D721Med (cell line): ENCODE measurements around the gene EVA1A.

ENCODE experiments used
- DNase-seq: peaks from one replicate; pipeline ENCODE4 v3.0.0; 2011; ENCODE audit warnings: low spot score; ENCODE audit not compliant: insufficient read length
- FAIRE-seq: peaks from 2 replicates; lab custom pipeline; 2011; peaks lifted over from hg19 to GRCh38; lab: Jason Lieb, UNC
- CTCF ChIP-seq: IDR thresholded peaks from 2 replicates; pipeline ENCODE4 v1.5.1; 2012; ENCODE audit warnings: mild to moderate bottlenecking, control low read depth; ENCODE audit not compliant: insufficient read depth; ENCODE audit errors: missing control alignments

The EVA1A gene

DNA sequence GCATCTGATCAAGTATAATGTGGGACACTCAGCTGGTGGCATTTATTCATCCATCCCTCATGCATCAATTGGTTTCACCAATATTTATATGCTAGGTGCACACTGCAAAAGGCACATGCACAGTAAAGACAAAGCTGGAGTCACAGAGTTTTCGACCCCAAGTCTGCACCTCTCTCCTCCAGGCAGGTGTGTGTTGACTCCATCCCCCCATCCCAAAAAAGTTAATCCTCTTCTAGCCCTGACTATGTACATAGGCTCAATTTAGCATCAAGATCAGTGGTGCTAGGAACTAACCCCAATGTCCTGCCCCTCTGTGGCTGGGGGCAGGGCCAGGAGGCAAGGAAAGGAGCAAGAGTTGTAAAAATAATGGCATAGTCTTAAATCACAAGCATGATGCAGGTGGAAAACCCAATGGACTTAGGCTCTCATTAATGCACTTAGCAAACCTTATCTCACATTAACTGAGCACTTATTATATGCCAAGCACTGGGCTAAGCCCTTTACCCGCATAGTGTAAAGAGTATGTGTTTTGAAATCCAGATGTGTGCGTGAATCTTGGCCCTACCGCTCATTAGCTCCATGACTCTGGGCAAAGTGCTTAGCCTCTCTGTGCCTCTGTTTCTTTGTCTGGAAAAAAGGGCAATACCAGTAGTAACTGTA is 3.1 kb downstream of the EVA1A start:
- TF ChIP-seq CTCF: no peak
- FAIRE-seq (no peak), DNase-seq (no peak)

- FAIRE-seq: no peak
- no peak for TF ChIP-seq CTCF
- no peak for DNase-seq
Observed at GRCh38 chr2:75556679-75557366, 3.9 kb downstream of the EVA1A start.

DNA sequence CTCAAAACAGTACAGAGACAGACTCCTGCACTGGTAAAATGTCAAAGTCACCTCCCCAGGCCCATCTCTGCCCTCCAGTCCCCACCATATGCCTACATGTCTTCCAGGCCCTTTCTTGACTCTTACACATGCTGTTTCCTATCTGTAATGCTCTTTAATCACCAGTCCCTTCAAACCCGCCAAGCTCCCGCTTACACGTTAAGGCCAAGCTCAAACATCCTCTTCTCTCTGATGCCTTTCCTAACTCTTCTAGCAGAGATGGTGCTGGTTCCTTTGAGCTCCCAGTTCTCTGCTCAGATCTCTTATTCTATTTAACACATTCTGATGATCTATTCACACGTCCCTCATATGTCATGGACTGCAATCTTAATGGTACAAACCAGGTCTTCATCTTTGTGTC is 5.0 kb downstream of the EVA1A start:
- TF ChIP-seq CTCF: no peak
- DNase-seq: no peak
- no peak for FAIRE-seq

DNA sequence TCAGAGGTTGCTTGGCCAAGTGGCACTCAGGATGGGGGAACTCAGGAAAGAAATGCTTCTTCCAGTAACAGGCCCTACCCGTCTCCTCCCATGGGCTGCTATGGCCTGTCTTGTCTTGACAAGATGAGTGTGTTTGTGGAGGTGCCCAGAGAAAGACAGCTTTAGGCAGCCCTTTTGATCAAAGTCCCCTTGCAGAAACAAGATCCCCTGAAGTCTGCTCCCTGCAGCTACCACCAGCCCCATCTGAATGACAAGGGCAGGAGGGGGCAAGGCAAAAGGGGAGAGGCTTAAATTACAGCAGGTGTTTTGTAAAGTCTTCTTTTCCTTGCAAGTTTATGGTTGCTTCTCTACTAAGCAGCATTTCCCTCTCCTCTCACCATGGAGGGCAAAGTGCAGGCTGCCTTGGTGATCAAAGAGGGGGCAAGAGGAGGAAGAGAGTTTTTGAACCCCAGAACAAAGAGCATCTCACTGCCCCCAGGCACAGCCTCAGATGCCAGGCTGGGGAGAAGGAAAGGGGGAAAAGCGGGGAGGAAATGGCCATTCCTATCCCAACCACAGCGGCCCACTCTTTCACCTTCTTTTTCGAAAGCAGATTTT is 6.7 kb downstream of the EVA1A start:
- TF ChIP-seq CTCF: no peak
- DNase-seq: no peak
- FAIRE-seq: no peak

DNA sequence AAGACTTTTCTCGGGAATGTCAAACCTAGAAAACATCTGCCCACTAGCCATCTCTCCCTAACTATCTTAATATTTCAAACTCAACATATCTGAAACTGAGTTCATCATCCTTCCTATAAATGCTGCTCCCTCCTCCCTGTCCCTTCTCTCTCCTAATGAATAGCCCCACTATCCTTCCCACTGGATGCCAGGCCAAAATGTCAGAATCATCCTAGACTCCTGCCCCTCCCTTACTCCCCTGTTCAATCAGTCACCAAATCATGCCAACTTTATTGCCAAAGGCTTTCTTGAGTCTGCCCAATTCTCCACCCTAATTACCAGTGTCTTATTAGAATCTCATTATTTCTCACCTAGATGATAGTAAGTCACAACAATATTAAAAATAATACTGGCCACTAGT is 8.5 kb downstream of the EVA1A start:
- DNase-seq: no peak
- TF ChIP-seq CTCF: no peak
- FAIRE-seq: no peak

GRCh38 chr2:75551434-75551833 is 9.3 kb downstream of the EVA1A start:
- no peak for TF ChIP-seq CTCF
- DNase-seq (no peak), FAIRE-seq (no peak)
